Measurements from ENCODE around the gene CDK11B.
A peak's percentile ranks its signal among the peaks of the same experiment; 100 is the strongest.
"Not testable (repeated sequence)": the region's sequence is repeated elsewhere in the genome, so short reads cannot be mapped to it uniquely, and the experiment has no call there.

CDK11B gene

GRCh38 chr1:1691443-1691842, 32.6 kb upstream of the CDK11B start:
- DNase-seq (ENCODE audit: low read depth): not testable (repeated sequence)
- peak overlapping the region; percentile 39 for H3K4me3 ChIP-seq (ENCODE audit: low read length)

GRCh38 chr1:1689526-1689925, 30.7 kb upstream of the CDK11B start:
- not testable (repeated sequence) for DNase-seq (ENCODE audit: low read depth); H3K4me3 ChIP-seq (ENCODE audit: low read length)

GRCh38 chr1:1687846-1688245, 29.0 kb upstream of the CDK11B start:
- H3K4me3 ChIP-seq (ENCODE audit: low read length): no peak overlapping the region
- no peak for DNase-seq (ENCODE audit: low read depth)
- no peak for TF ChIP-seq CTCF (conservative IDR thresholded peaks at IDR 0.05; ENCODE audit: low read depth, low read length)

GRCh38 chr1:1684031-1684681, 25.4 kb upstream of the CDK11B start:
- no peak for DNase-seq (ENCODE audit: low read depth)
- H3K4me3 ChIP-seq (ENCODE audit: low read length): no peak overlapping the region
- TF ChIP-seq CTCF (conservative IDR thresholded peaks at IDR 0.05; ENCODE audit: low read depth, low read length): no peak

- peak; percentile 41 for DNase-seq (ENCODE audit: low read depth)
- no peak for TF ChIP-seq CTCF (conservative IDR thresholded peaks at IDR 0.05; ENCODE audit: low read depth, low read length)
- no peak overlapping the region for H3K4me3 ChIP-seq (ENCODE audit: low read length)
Measured at GRCh38 chr1:1683104-1683905, 24.5 kb upstream of the CDK11B start.

GRCh38 chr1:1680912-1681273, 22.1 kb upstream of the CDK11B start:
- no peak for TF ChIP-seq CTCF (conservative IDR thresholded peaks at IDR 0.05; ENCODE audit: low read depth, low read length)
- DNase-seq (ENCODE audit: low read depth): peak; percentile 44
- H3K4me3 ChIP-seq (ENCODE audit: low read length): no peak overlapping the region

GRCh38 chr1:1680031-1680911, 21.5 kb upstream of the CDK11B start:
- no peak for TF ChIP-seq CTCF (conservative IDR thresholded peaks at IDR 0.05; ENCODE audit: low read depth, low read length)
- no peak overlapping the region for H3K4me3 ChIP-seq (ENCODE audit: low read length)
- DNase-seq (ENCODE audit: low read depth): no peak

Measured in retinal pigment epithelial cell (primary cell).